Measurements from ENCODE around the gene MLX.

MLX gene

GRCh38 chr17:42578282-42578869 is 11.5 kb downstream of the MLX start:
- Histone ChIP-seq H3K27me3 (ENCODE audit: control insufficient read depth in 1 of 2, insufficient read depth in 2 of 2, low read length in 2 of 2) (no peaks in the 10 kb centered on the region), H3K4me1 (ENCODE audit: control insufficient read depth in 1 of 2, insufficient read depth in 2 of 2, low read length in 2 of 2) (peaks cover 17 to 22% of the 10 kb centered on the region in 2 donors)

GRCh38 chr17:42579794-42580551 is 13.1 kb downstream of the MLX start:
- H3K27ac ChIP-seq (ENCODE audit: low read depth, low read length), result no peak overlapping the region
- no peaks in the 10 kb centered on the region for H3K9me3 ChIP-seq (ENCODE audit: control insufficient read depth in 1 of 2, low read length in 2 of 2)
- H3K9ac ChIP-seq (ENCODE audit: low read depth in 1 of 2, low read length in 2 of 2), result no peak overlapping the region
- H3K4me3 ChIP-seq (ENCODE audit: low read depth in 1 of 2, low read length in 2 of 2), result no peak overlapping the region
- H3K36me3 ChIP-seq (ENCODE audit: control insufficient read depth in 1 of 2, insufficient read depth in 2 of 2, low read length in 2 of 2), result peaks cover 38 to 56% of the 10 kb centered on the region in 2 donors
- no peaks in the 10 kb centered on the region for H3K27me3 ChIP-seq (ENCODE audit: control insufficient read depth in 1 of 2, insufficient read depth in 2 of 2, low read length in 2 of 2)
- peaks cover 19 to 22% of the 10 kb centered on the region in 2 donors for H3K4me1 ChIP-seq (ENCODE audit: control insufficient read depth in 1 of 2, insufficient read depth in 2 of 2, low read length in 2 of 2)

More at GRCh38 chr17:42578282-42578869, 11.5 kb downstream of the MLX start:
- Histone ChIP-seq H3K9ac (ENCODE audit: low read depth in 1 of 2, low read length in 2 of 2) (peak overlapping the region; percentile 77 to 95), H3K27ac (ENCODE audit: low read depth, low read length) (peak overlapping the region; percentile 74), H3K9me3 (ENCODE audit: control insufficient read depth in 1 of 2, low read length in 2 of 2) (no peaks in the 10 kb centered on the region), H3K4me3 (ENCODE audit: low read depth in 1 of 2, low read length in 2 of 2) (peak overlapping the region; percentile 89 to 95), H3K36me3 (ENCODE audit: control insufficient read depth in 1 of 2, insufficient read depth in 2 of 2, low read length in 2 of 2) (peaks cover 40 to 59% of the 10 kb centered on the region in 2 donors)

GRCh38 chr17:42581744-42582270 is 14.9 kb downstream of the MLX start:
- Histone ChIP-seq H3K27ac (ENCODE audit: low read depth, low read length) (no peak overlapping the region), H3K9me3 (ENCODE audit: control insufficient read depth in 1 of 2, low read length in 2 of 2) (no peaks in the 10 kb centered on the region), H3K27me3 (ENCODE audit: control insufficient read depth in 1 of 2, insufficient read depth in 2 of 2, low read length in 2 of 2) (no peaks in the 10 kb centered on the region), H3K36me3 (ENCODE audit: control insufficient read depth in 1 of 2, insufficient read depth in 2 of 2, low read length in 2 of 2) (peaks cover 42 to 69% of the 10 kb centered on the region in 2 donors), H3K4me1 (ENCODE audit: control insufficient read depth in 1 of 2, insufficient read depth in 2 of 2, low read length in 2 of 2) (peaks cover 16 to 30% of the 10 kb centered on the region in 2 donors), H3K4me3 (ENCODE audit: low read depth in 1 of 2, low read length in 2 of 2) (no peak overlapping the region), H3K9ac (ENCODE audit: low read depth in 1 of 2, low read length in 2 of 2) (no peak overlapping the region)

DNA sequence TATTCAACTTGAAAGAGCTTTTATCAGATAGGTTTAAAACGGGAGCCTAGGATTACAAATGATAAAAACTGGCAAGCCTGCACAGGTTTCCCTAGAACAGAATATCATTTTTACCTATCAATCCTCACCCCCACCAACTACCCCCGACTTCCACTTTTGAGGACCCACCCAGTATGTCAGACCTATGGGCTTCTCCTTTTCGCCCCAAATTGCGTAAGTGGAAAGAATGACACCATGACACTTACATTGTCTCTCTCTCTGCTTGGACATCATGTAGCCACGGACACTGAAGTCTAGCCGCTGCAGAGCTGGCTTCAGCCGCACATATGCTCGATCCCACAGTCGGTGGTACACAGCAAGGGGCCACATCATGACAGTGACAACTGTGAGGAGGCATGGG is 18.0 kb downstream of the MLX start:
- no peak overlapping the region for H3K4me3 ChIP-seq (ENCODE audit: low read depth in 1 of 2, low read length in 2 of 2)
- no peak overlapping the region for H3K27ac ChIP-seq (ENCODE audit: low read depth, low read length)
- peaks cover 46 to 92% of the 10 kb centered on the region in 2 donors for H3K36me3 ChIP-seq (ENCODE audit: control insufficient read depth in 1 of 2, insufficient read depth in 2 of 2, low read length in 2 of 2)

GRCh38 chr17:42585353-42585752 is 18.5 kb downstream of the MLX start:
- Histone ChIP-seq H3K9ac (ENCODE audit: low read depth in 1 of 2, low read length in 2 of 2) (no peak overlapping the region), H3K9me3 (ENCODE audit: control insufficient read depth in 1 of 2, low read length in 2 of 2) (no peaks in the 10 kb centered on the region), H3K36me3 (ENCODE audit: control insufficient read depth in 1 of 2, insufficient read depth in 2 of 2, low read length in 2 of 2) (peaks cover 42 to 90% of the 10 kb centered on the region in 2 donors), H3K27me3 (ENCODE audit: control insufficient read depth in 1 of 2, insufficient read depth in 2 of 2, low read length in 2 of 2) (no peaks in the 10 kb centered on the region), H3K27ac (ENCODE audit: low read depth, low read length) (no peak overlapping the region), H3K4me1 (ENCODE audit: control insufficient read depth in 1 of 2, insufficient read depth in 2 of 2, low read length in 2 of 2) (peaks cover 6 to 13% of the 10 kb centered on the region in 2 donors), H3K4me3 (ENCODE audit: low read depth in 1 of 2, low read length in 2 of 2) (no peak overlapping the region)

More for the DNA sequence above, 18.0 kb downstream of the MLX start:
- Histone ChIP-seq H3K4me1 (ENCODE audit: control insufficient read depth in 1 of 2, insufficient read depth in 2 of 2, low read length in 2 of 2) (peaks cover 6 to 13% of the 10 kb centered on the region in 2 donors), H3K27me3 (ENCODE audit: control insufficient read depth in 1 of 2, insufficient read depth in 2 of 2, low read length in 2 of 2) (no peaks in the 10 kb centered on the region), H3K9ac (ENCODE audit: low read depth in 1 of 2, low read length in 2 of 2) (no peak overlapping the region), H3K9me3 (ENCODE audit: control insufficient read depth in 1 of 2, low read length in 2 of 2) (no peaks in the 10 kb centered on the region)

DNA sequence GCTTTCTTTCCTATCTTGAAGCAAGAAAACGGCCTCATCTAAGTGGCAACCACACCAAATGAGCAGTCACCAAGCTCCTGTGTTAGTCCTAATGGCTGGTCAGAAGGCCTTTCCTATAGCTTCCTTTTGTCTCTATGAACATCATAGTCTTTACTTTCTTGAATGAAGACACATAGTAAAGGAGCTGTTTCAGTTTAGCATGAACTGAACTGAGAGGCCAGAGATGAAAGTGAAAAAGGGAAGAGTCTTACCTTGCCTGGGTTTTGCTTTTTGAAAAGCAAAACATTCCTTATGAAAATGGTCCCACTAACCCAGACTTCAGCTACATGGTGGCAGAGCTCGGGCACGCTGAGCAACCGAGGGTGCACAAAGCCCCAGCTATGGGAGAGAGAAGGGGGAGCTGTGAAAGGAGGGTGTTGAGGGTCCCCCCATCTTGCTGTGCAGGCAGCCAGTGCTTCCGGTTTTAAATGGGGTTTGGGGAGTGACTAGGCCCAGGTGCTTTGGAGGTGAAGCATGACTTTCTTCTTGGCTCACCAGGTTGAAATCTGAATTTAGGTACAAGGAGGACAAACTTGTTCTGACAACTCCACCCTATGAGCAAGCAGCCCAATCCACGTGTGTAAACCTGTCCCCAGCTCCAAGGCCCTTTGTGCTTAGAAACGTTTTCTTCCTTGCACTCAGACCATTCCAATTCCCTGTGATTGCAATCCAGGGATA is 19.8 kb downstream of the MLX start:
- H3K9ac ChIP-seq (ENCODE audit: low read depth in 1 of 2, low read length in 2 of 2), result no peak overlapping the region
- peaks cover 6 to 13% of the 10 kb centered on the region in 2 donors for H3K4me1 ChIP-seq (ENCODE audit: control insufficient read depth in 1 of 2, insufficient read depth in 2 of 2, low read length in 2 of 2)
- H3K27ac ChIP-seq (ENCODE audit: low read depth, low read length), result no peak overlapping the region
- no peak overlapping the region for H3K4me3 ChIP-seq (ENCODE audit: low read depth in 1 of 2, low read length in 2 of 2)
- H3K27me3 ChIP-seq (ENCODE audit: control insufficient read depth in 1 of 2, insufficient read depth in 2 of 2, low read length in 2 of 2), result no peaks in the 10 kb centered on the region
- no peaks in the 10 kb centered on the region for H3K9me3 ChIP-seq (ENCODE audit: control insufficient read depth in 1 of 2, low read length in 2 of 2)
- peaks cover 40 to 92% of the 10 kb centered on the region in 2 donors for H3K36me3 ChIP-seq (ENCODE audit: control insufficient read depth in 1 of 2, insufficient read depth in 2 of 2, low read length in 2 of 2)

DNA sequence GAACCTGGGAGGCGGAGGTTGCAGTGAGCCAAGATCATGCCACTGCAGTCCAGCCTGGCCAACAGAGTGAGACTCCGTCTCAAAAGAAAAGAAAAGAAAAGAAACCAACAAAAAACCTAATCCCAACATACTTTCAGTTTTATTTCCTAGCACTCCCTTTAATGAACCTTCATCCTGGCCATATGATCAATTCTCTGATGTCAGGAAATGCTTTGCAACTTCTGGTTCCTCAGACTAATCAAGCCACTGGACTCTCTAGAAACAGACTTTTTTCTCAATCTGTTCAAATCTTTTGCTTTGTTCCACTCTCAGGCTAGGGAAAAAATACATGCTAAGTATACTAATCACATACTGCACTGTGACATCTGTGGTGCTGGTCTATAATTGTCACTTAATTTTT is 24.0 kb downstream of the MLX start:
- no peaks in the 10 kb centered on the region for H3K9me3 ChIP-seq (ENCODE audit: control insufficient read depth in 1 of 2, low read length in 2 of 2)
- peaks cover 10 to 60% of the 10 kb centered on the region in 2 donors for H3K36me3 ChIP-seq (ENCODE audit: control insufficient read depth in 1 of 2, insufficient read depth in 2 of 2, low read length in 2 of 2)
- peaks cover 0 to 9% of the 10 kb centered on the region in 2 donors for H3K4me1 ChIP-seq (ENCODE audit: control insufficient read depth in 1 of 2, insufficient read depth in 2 of 2, low read length in 2 of 2)

GRCh38 chr17:42591411-42591810 is 24.5 kb downstream of the MLX start:
- no peaks in the 10 kb centered on the region for H3K27me3 ChIP-seq (ENCODE audit: control insufficient read depth in 1 of 2, insufficient read depth in 2 of 2, low read length in 2 of 2)
- H3K9ac ChIP-seq (ENCODE audit: low read depth in 1 of 2, low read length in 2 of 2), result no peak overlapping the region
- H3K4me1 ChIP-seq (ENCODE audit: control insufficient read depth in 1 of 2, insufficient read depth in 2 of 2, low read length in 2 of 2), result peaks cover 0 to 4% of the 10 kb centered on the region in 2 donors
- no peaks in the 10 kb centered on the region for H3K9me3 ChIP-seq (ENCODE audit: control insufficient read depth in 1 of 2, low read length in 2 of 2)
- peaks cover 10 to 55% of the 10 kb centered on the region in 2 donors for H3K36me3 ChIP-seq (ENCODE audit: control insufficient read depth in 1 of 2, insufficient read depth in 2 of 2, low read length in 2 of 2)
- H3K27ac ChIP-seq (ENCODE audit: low read depth, low read length), result no peak overlapping the region
- no peak overlapping the region for H3K4me3 ChIP-seq (ENCODE audit: low read depth in 1 of 2, low read length in 2 of 2)

More for the DNA sequence above, 24.0 kb downstream of the MLX start:
- Histone ChIP-seq H3K27me3 (ENCODE audit: control insufficient read depth in 1 of 2, insufficient read depth in 2 of 2, low read length in 2 of 2) (no peaks in the 10 kb centered on the region), H3K9ac (ENCODE audit: low read depth in 1 of 2, low read length in 2 of 2) (no peak overlapping the region), H3K4me3 (ENCODE audit: low read depth in 1 of 2, low read length in 2 of 2) (no peak overlapping the region), H3K27ac (ENCODE audit: low read depth, low read length) (no peak overlapping the region)

DNA sequence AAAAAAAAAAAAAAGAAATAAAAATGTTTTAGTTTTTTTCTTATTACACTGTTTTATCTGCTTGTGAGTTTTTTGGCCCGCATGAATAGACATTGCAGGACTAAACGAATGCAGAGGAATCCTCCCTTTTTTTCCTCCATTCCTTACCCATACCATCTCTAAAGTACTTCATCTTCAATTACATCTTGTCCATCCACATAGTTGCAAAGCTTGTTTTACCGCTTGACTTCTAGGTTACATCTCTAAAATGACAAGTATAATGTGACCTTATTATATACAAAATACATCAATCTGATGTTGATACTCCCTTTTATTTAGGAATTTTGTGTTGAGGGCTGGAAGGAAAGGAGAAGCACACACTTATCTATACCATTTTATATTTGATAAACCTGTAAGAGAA is 29.5 kb downstream of the MLX start:
- Histone ChIP-seq H3K36me3 (ENCODE audit: control insufficient read depth in 1 of 2, insufficient read depth in 2 of 2, low read length in 2 of 2) (peaks cover 0 to 7% of the 10 kb centered on the region in 2 donors), H3K4me3 (ENCODE audit: low read depth in 1 of 2, low read length in 2 of 2) (no peak overlapping the region)

GRCh38 chr17:42598905-42599304 is 32.0 kb downstream of the MLX start:
- no peak overlapping the region for H3K27ac ChIP-seq (ENCODE audit: low read depth, low read length)
- H3K4me1 ChIP-seq (ENCODE audit: control insufficient read depth in 1 of 2, insufficient read depth in 2 of 2, low read length in 2 of 2), result no peaks in the 10 kb centered on the region
- H3K36me3 ChIP-seq (ENCODE audit: control insufficient read depth in 1 of 2, insufficient read depth in 2 of 2, low read length in 2 of 2), result peaks cover 3 to 4% of the 10 kb centered on the region in 2 donors
- H3K9ac ChIP-seq (ENCODE audit: low read depth in 1 of 2, low read length in 2 of 2), result no peak overlapping the region
- no peaks in the 10 kb centered on the region for H3K27me3 ChIP-seq (ENCODE audit: control insufficient read depth in 1 of 2, insufficient read depth in 2 of 2, low read length in 2 of 2)
- H3K4me3 ChIP-seq (ENCODE audit: low read depth in 1 of 2, low read length in 2 of 2), result no peak overlapping the region
- no peaks in the 10 kb centered on the region for H3K9me3 ChIP-seq (ENCODE audit: control insufficient read depth in 1 of 2, low read length in 2 of 2)

More for the DNA sequence above, 29.5 kb downstream of the MLX start:
- no peaks in the 10 kb centered on the region for H3K4me1 ChIP-seq (ENCODE audit: control insufficient read depth in 1 of 2, insufficient read depth in 2 of 2, low read length in 2 of 2)
- H3K9me3 ChIP-seq (ENCODE audit: control insufficient read depth in 1 of 2, low read length in 2 of 2), result no peaks in the 10 kb centered on the region
- H3K27ac ChIP-seq (ENCODE audit: low read depth, low read length), result no peak overlapping the region
- H3K27me3 ChIP-seq (ENCODE audit: control insufficient read depth in 1 of 2, insufficient read depth in 2 of 2, low read length in 2 of 2), result no peaks in the 10 kb centered on the region
- no peak overlapping the region for H3K9ac ChIP-seq (ENCODE audit: low read depth in 1 of 2, low read length in 2 of 2)
